Measurements from ENCODE around the gene LCN10. TPM values are rescaled to one million over a fixed set of nuclear protein-coding genes. Genes with fewer than 3 reads are reported as not detected.

The LCN10 gene
- total RNA-seq, result not detected in 2 replicates

GRCh38 chr9:136742591-136743391 is at the start of gene LCN10:
Gene LCN10, minus strand, starts transcription at chr9:136742940. Its CDS starts 37 bp downstream, at chr9:136742903.

GRCh38 chr9:136790640-136791515 is 48.1 kb upstream of the LCN10 start, which contains the start of gene TMEM141:
Gene TMEM141, plus strand, starts transcription at chr9:136791344. Its CDS starts 27 bp downstream, at chr9:136791371.

GRCh38 chr9:136764301-136764891 is 21.7 kb upstream of the LCN10 start, which contains the start of gene LCN15:
Gene LCN15, minus strand, starts transcription at chr9:136764518. Its CDS starts 30 bp downstream, at chr9:136764488.

GRCh38 chr9:136748201-136748600 is 5.5 kb upstream of the LCN10 start, which contains the start of gene LCN6:
Gene LCN6, minus strand, starts transcription at chr9:136748525. Its CDS starts 42 bp downstream, at chr9:136748483.

GRCh38 chr9:136711751-136712689 is 30.7 kb downstream of the LCN10 start, which contains the start of gene DIPK1B:
Gene DIPK1B, plus strand, starts transcription at chr9:136712572. Its CDS starts 94 bp downstream, at chr9:136712666.

Other genes starting within 250 kb of the LCN10 start
- gene NOTCH1, start 196.9 kb downstream of the LCN10 start, total RNA-seq, result 10.7 and 24.4 TPM in 2 replicates
- gene EGFL7, start 80.0 kb downstream of the LCN10 start, total RNA-seq, result 7.2 and 12.2 TPM in 2 replicates
- 52.0 and 54.6 TPM in 2 replicates for gene AGPAT2, start 55.5 kb downstream of the LCN10 start, total RNA-seq
- gene DIPK1B, start 30.4 kb downstream of the LCN10 start, total RNA-seq, result 0.22 and 1.1 TPM in 2 replicates
- gene LCN6, start 5.6 kb upstream of the LCN10 start, total RNA-seq, result not detected in 2 replicates
- gene LCN8, start 15.3 kb upstream of the LCN10 start, total RNA-seq, result not detected in 2 replicates
- gene LCN15, start 21.6 kb upstream of the LCN10 start, total RNA-seq, result not detected in 2 replicates
- gene TMEM141, start 48.4 kb upstream of the LCN10 start, total RNA-seq, result 52.2 and 62.0 TPM in 2 replicates
- 0.37 TPM in 1 of 2 replicates, not detected in the other for gene CCDC183, start 53.4 kb upstream of the LCN10 start, total RNA-seq
- gene RABL6, start 65.0 kb upstream of the LCN10 start, total RNA-seq, result 66.7 and 87.5 TPM in 2 replicates
- 1.4 and 3.5 TPM in 2 replicates for gene AJM1, start 99.5 kb upstream of the LCN10 start, total RNA-seq
- 44.4 and 70.9 TPM in 2 replicates for gene PHPT1, start 106.5 kb upstream of the LCN10 start, total RNA-seq
- gene MAMDC4, start 109.4 kb upstream of the LCN10 start, total RNA-seq, result 1.1 and 3.1 TPM in 2 replicates
- 265 and 280 TPM in 2 replicates for gene EDF1, start 123.4 kb upstream of the LCN10 start, total RNA-seq
- 9.6 and 16.3 TPM in 2 replicates for gene TRAF2, start 143.6 kb upstream of the LCN10 start, total RNA-seq
- 167 and 192 TPM in 2 replicates for gene FBXW5, start 201.8 kb upstream of the LCN10 start, total RNA-seq
- 0.37 TPM in 1 of 2 replicates, not detected in the other for gene C8G, start 202.3 kb upstream of the LCN10 start, total RNA-seq
- gene LCN12, start 209.3 kb upstream of the LCN10 start, total RNA-seq, result 0.12 TPM in 1 of 2 replicates, not detected in the other
- gene PTGDS, start 234.6 kb upstream of the LCN10 start, total RNA-seq, result 1.2 and 40.7 TPM in 2 replicates
- 0.66 and 6.4 TPM in 2 replicates for gene LCNL1, start 240.1 kb upstream of the LCN10 start, total RNA-seq
- 23.9 and 25.1 TPM in 2 replicates for gene PAXX, start 249.5 kb upstream of the LCN10 start, total RNA-seq

Data from uterine smooth muscle cell (primary cell).